ENCODE results near the gene PSG5.
"Not testable (repeated sequence)": the region's sequence is repeated elsewhere in the genome, so short reads cannot be mapped to it uniquely, and the experiment has no call there.

PSG5 gene

GRCh38 chr19:43207174-43207573 lies 20.8 kb upstream of the PSG5 start:
- peak; percentile 35 for TF ChIP-seq CTCF (IDR thresholded peaks at IDR 0.05; ENCODE audit: insufficient read depth, low read depth, low read length, missing control alignments)
- not testable (repeated sequence) for DNase-seq (ENCODE audit: low read depth); H3K4me3 ChIP-seq (ENCODE audit: low read length)

GRCh38 chr19:43205471-43206105 lies 19.3 kb upstream of the PSG5 start, which contains the start of gene PSG4:
PSG4 (minus strand) TSS chr19:43205638; CDS start chr19:43205536, 102 bp downstream.
- not testable (repeated sequence) for H3K4me3 ChIP-seq (ENCODE audit: low read length); DNase-seq (ENCODE audit: low read depth)

- H3K4me3 ChIP-seq (ENCODE audit: low read length); DNase-seq (ENCODE audit: low read depth): not testable (repeated sequence)
Measured at GRCh38 chr19:43203611-43204010, 17.3 kb upstream of the PSG5 start.

- DNase-seq (ENCODE audit: low read depth), result peak; percentile 60
- not testable (repeated sequence) for H3K4me3 ChIP-seq (ENCODE audit: low read length)
Measured at GRCh38 chr19:43201891-43202290, 15.6 kb upstream of the PSG5 start.

GRCh38 chr19:43201337-43201801 lies 15.0 kb upstream of the PSG5 start:
- H3K4me3 ChIP-seq (ENCODE audit: low read length), result not testable (repeated sequence)
- peak; percentile 77 for DNase-seq (ENCODE audit: low read depth)

- H3K4me3 ChIP-seq (ENCODE audit: low read length), result not testable (repeated sequence)
- peak; percentile 29 for DNase-seq (ENCODE audit: low read depth)
- peak; percentile 37 for TF ChIP-seq CTCF (IDR thresholded peaks at IDR 0.05; ENCODE audit: insufficient read depth, low read depth, low read length, missing control alignments)
Measured at GRCh38 chr19:43198686-43199419, 12.5 kb upstream of the PSG5 start.

GRCh38 chr19:43197666-43198397 lies 11.5 kb upstream of the PSG5 start:
- not testable (repeated sequence) for H3K4me3 ChIP-seq (ENCODE audit: low read length); DNase-seq (ENCODE audit: low read depth)

GRCh38 chr19:43194397-43194796 lies 8.1 kb upstream of the PSG5 start:
- H3K4me3 ChIP-seq (ENCODE audit: low read length); DNase-seq (ENCODE audit: low read depth): not testable (repeated sequence)

- not testable (repeated sequence) for H3K4me3 ChIP-seq (ENCODE audit: low read length); DNase-seq (ENCODE audit: low read depth)
Measured at GRCh38 chr19:43192381-43193155, 6.2 kb upstream of the PSG5 start.

GRCh38 chr19:43188092-43188491 lies 1.8 kb upstream of the PSG5 start:
- not testable (repeated sequence) for H3K4me3 ChIP-seq (ENCODE audit: low read length)
- peak; percentile 19 for DNase-seq (ENCODE audit: low read depth)
- TF ChIP-seq CTCF (IDR thresholded peaks at IDR 0.05; ENCODE audit: insufficient read depth, low read depth, low read length, missing control alignments), result peak; percentile 59

- H3K4me3 ChIP-seq (ENCODE audit: low read length), result not testable (repeated sequence)
- peak; percentile 91 for DNase-seq (ENCODE audit: low read depth)
Measured at GRCh38 chr19:43181869-43182771, 4.2 kb downstream of the PSG5 start.

Measured in epithelial cell of esophagus (primary cell).